GM19035 (cell line): ENCODE results near the gene BMI1.

ENCODE experiments used
- ATAC-seq: cut with Tn5 transposase; IDR thresholded peaks from one replicate; pipeline ENCODE4 v1.9.1; 2021; ENCODE audit not compliant: unreplicated experiment

Gene BMI1

GRCh38 chr10:22319547-22319979 is 1.3 kb upstream of the BMI1 start:
- ATAC-seq = no peak

- no peak for ATAC-seq
Observed at GRCh38 chr10:22319980-22320558, 830 bp upstream of the BMI1 start.

GRCh38 chr10:22321156-22321923 is 441 bp downstream of the BMI1 start:
- no peak for ATAC-seq

- no peak for ATAC-seq
Observed at GRCh38 chr10:22321924-22322640, 1.2 kb downstream of the BMI1 start.

DNA sequence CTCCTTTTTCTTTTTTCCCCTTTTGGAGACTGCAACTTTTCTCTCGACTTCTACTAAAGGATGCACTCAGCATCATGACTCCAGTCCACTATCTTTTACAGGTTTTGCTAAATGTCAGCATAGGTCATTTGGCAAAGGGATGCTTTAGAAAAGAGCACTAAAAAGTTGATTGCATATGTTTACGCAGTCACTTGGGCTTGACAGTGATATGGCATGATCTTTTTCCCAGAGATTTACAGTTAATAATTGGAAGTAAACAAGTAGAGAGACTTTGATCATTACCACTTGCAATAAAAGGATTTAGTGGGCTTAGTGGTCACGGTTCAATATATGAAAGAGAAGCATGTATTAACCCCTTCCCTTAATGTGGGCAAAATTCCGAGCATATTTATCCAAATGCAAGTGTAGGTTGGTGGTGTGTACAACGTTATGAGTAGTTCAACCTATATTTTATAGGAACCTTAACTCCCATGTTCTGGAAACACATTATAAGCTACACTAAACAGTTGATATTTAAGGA is 1.8 kb downstream of the BMI1 start:
- ATAC-seq = no peak

GRCh38 chr10:22323538-22324305 is 2.8 kb downstream of the BMI1 start:
- no peak for ATAC-seq

DNA sequence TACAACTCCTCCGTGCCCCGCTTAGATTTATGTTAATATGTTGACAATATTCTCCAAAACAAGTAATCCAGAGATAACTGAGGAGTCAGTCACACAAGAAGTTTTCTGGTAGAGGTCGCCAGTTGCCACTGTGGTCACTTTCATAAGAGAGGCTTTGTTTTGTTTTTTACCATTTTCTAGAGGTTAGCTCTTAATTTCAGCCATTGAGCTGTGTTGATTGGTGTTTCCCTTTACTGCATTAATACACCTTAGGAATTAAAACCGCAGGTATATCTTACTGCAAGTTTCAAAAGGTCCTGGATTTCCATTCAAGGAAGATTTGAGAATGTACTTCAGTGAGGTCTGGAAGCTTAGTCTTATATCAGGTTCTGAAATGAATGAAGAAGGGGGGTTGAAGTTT is 3.5 kb downstream of the BMI1 start:
- no peak for ATAC-seq

GRCh38 chr10:22324893-22325271 is 4.0 kb downstream of the BMI1 start:
- ATAC-seq = no peak

GRCh38 chr10:22325272-22326144 is 4.6 kb downstream of the BMI1 start:
- peak; percentile 48 for ATAC-seq

DNA sequence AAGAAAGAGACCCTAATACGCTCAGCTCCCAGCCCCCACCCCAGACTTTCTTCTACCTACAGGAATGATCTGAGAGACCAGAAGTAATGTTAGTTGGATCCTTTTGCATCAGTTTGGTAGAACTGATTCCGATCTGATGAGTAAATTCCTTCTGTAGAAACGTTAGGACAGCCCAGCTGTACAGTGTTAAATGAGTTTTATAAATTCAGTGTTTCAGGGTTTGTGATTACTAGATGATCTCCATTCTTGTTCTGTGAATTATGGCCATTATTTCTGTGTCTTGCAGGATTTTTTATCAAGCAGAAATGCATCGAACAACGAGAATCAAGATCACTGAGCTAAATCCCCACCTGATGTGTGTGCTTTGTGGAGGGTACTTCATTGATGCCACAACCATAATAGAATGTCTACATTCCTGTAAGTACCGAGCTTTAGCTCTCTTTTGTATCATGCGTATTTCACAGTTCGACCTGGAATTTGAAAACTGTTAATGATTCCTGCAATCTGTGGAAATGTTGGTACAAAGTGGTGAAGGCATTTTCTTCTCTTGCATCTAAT is 5.3 kb downstream of the BMI1 start:
- no peak for ATAC-seq

- no peak for ATAC-seq
Observed at GRCh38 chr10:22329150-22329549, 8.3 kb downstream of the BMI1 start.

- no peak for ATAC-seq
Observed at GRCh38 chr10:22332116-22332692, 11.3 kb downstream of the BMI1 start.

DNA sequence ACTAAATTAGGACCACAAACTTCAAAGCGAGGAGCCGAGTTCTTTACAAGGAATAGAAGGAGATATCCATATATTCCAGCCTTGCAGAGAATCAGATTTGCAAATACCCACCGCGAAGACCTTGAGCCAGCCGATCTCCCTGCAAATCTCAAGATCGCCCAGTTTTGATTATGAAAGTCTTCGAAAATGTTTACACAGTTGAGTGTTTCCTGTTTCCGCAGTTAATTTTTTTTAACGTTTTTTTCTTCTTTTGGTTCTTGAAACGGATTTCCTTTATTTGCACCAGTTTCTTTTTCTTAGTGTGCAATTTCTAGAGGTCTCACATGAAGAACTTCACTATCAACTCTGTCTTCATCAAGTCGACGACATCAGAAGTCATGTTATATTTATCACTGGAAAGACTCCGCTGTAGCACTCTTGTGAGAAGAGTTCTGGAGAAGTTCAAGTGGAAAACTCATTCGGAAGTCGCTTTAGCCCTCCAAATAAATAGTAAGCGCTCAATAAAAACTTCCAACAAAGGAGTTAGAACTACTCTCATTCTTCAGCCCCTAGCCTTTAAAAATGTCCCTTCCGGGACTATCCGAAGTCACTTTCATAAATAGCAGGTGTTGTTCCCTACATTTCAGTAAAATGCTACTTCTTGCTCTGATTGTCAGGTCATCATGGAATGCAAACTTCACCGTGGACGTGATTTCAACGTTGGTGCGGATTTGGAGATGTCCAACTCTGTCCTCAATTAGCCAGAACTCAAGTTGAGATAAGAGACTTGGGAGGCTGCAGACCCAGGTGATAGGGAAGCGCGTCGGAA is 12.5 kb downstream of the BMI1 start:
- no peak for ATAC-seq

GRCh38 chr10:22333975-22334282 is 13.0 kb downstream of the BMI1 start:
- no peak for ATAC-seq

DNA sequence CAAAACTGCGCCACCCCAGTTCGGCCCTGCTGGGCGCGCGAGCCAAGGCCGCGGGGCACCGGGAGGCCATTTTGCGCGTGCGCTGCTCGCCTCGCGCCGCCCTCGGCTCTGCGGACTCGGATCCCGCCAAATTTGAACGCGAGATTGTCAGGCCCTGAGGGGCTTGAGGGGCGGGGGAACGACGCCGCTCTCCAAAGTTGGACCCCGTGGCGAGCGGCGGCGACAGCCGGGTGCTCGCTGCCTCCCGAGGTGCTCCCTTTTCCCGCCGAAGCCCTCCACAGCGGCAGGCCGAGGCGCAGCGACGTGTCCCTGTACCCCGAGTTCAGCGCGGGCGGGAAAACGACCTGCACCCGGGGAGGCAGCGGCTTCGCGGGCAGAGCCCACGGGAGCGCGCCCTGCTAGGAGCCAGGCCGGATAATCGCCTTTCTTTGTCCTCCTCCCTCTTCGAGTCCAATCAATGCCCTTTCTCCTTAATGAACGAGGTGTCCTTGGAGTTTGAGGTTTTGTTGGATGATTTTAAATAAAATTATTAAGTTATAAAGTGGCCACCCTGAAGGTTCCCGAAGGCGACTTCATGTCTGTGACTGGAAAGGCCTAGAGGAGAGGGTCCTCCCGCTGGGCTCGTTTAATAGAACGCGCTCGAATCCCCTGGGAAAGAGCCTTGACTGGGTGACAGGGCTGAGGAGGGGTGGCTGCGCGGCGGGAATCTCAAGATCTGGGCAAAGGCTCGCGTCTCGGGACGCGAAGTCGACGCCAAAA is 13.7 kb downstream of the BMI1 start:
- ATAC-seq = no peak

DNA sequence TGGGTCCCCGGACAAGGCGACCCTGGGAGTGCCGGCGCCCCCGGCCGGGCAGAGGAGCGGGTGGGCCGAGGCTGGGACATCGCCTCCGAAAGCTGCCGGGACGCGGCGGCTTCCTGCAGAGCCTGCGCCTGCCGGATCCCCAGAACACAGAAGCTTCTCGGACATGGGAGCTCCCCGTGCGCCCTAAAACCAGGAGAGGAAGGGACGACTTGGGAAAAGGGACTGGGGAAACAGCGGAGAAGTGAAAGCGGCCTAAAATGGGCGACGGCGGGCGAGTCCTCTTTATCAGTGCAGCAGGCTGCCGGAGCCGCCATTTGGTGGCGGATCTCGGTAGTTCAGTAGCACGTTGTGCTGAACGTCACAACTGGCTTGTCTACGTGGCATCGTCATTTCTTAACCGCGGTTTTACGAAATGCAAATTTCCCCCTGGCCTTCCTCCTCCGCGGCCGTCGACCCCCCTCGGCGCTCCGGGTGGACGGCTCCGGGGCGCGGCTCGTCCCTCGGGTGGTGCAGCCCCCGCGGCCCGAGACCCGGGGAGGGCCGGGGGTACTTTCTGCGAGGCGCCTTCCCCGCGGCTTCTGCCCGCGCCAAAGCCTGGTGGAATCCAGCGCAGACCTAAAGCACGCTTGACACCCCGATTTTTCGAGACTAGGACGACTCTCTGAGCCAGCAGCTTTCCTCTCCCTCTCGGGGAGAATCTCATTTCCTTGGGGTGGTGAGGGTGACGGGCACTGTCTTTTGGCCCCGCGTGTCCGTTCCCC is 14.5 kb downstream of the BMI1 start:
- ATAC-seq = peak; percentile 42

DNA sequence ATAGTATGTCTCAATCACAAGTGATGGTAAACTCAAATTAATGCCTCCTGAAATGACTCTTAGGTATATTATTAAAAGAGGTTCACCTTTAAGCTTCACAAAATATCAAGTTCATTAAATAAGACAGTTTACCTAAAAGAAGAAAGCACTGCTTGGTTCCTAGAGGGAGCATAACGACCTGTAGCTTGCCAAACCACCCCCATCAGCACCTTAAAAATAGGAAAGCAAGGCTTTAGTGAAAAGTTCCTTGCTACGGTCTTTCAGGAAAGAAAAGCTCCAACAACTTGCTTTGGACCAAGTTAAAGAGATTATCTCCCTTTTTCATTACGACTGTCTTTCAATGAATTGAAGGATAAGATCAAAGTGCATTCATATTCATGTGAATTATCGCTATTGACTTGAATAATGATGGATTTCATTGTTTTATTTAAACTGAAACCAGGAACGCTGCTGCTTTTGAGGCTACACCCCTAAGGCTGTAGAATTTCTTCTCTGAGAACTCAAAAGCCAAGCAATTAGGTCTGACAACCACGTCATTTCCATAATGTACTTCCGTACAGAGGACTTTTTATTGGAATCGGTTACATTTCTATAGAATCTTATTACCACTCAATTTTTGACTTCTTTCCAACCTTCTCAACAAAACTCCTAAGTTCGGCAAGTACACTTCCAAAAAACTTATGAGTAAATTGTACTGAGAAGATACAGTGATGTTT is 17.4 kb downstream of the BMI1 start:
- no peak for ATAC-seq
